Cerebellar nuclear complex (tissue), 1 donor: Measurements from ENCODE around the gene ECT2.
"Not testable (repeated sequence)": the region's sequence is repeated elsewhere in the genome, so short reads cannot be mapped to it uniquely, and the experiment has no call there.

Source experiments
- DNase-seq, 2 experiments: peaks; one replicate each; lab custom pipeline; 2025; lab: John Stamatoyannopoulos, UW

The ECT2 gene

GRCh38 chr3:172856795-172857742, 106.5 kb downstream of the ECT2 start:
- DNase-seq = no peak

GRCh38 chr3:172859041-172859440, 108.5 kb downstream of the ECT2 start:
- DNase-seq = no peak

- not testable (repeated sequence) for DNase-seq
Observed at GRCh38 chr3:172866726-172867350, 116.3 kb downstream of the ECT2 start.

- DNase-seq = no peak
Observed at GRCh38 chr3:172868582-172869200, 118.2 kb downstream of the ECT2 start.

GRCh38 chr3:172869368-172869771, 118.8 kb downstream of the ECT2 start:
- no peak for DNase-seq

- no peak for DNase-seq
Observed at GRCh38 chr3:172869784-172870518, 119.4 kb downstream of the ECT2 start.
